Kidney (tissue), 14 donors: Measurements from ENCODE around the gene SPTBN1. TPM values are rescaled to one million over a fixed set of nuclear protein-coding genes. Genes with fewer than 3 reads are reported as not detected.

Experiments used
- DNase-seq, 5 donors: peaks; one replicate each; pipeline ENCODE4 v3.0.0-alpha.2; 2013 to 2020
- FAIRE-seq: peaks from 2 replicates; lab custom pipeline; 2012; peaks lifted over from hg19 to GRCh38; lab: Jason Lieb, UNC
- H3K27ac ChIP-seq, 2 donors: one replicate each; pipeline ENCODE4 v1.7.0; 2013; ENCODE audit warnings: low read depth in 2 of 2, low read length in 2 of 2, inconsistent platforms in 1 of 2
- H3K27me3 ChIP-seq: one replicate; pipeline ENCODE4 v1.7.1; 2013; ENCODE audit warnings: low read length, inconsistent platforms; ENCODE audit not compliant: control insufficient read depth, insufficient read depth
- H3K36me3 ChIP-seq, 3 donors: one replicate each; pipeline versions ENCODE4 v1.7.0 to v1.7.1; 2013; ENCODE audit warnings: low read length in 3 of 3, control low read depth in 1 of 3, inconsistent platforms in 1 of 3; ENCODE audit not compliant: insufficient read depth in 3 of 3, control insufficient read depth in 2 of 3
- H3K4me1 ChIP-seq, 3 donors: one replicate each; pipeline versions ENCODE4 v1.7.0 to v1.7.1; 2013; ENCODE audit warnings: low read length in 3 of 3, inconsistent platforms in 1 of 3, low read depth in 1 of 3; ENCODE audit not compliant: control insufficient read depth in 2 of 3, insufficient read depth in 2 of 3
- H3K4me3 ChIP-seq, 3 donors: one replicate each; pipeline versions ENCODE4 v1.7.0 to v1.8.1; 2013; ENCODE audit warnings: low read length in 3 of 3, control low read depth in 1 of 3, inconsistent platforms in 1 of 3
- H3K9ac ChIP-seq, 3 donors: one replicate each; pipeline versions ENCODE4 v1.7.0 to v1.7.1; 2013; ENCODE audit warnings: low read length in 3 of 3, control low read depth in 1 of 3, inconsistent platforms in 1 of 3
- H3K9me3 ChIP-seq, 3 donors: one replicate each; pipeline versions ENCODE4 v1.7.0 to v1.7.1; 2013; ENCODE audit warnings: low read length in 3 of 3, control low read depth in 1 of 3, inconsistent platforms in 1 of 3; ENCODE audit not compliant: control insufficient read depth in 2 of 3, insufficient read depth in 1 of 3
- intact Hi-C: fragments of 100-400 bp; cut with DNase I; formaldehyde crosslinking; loops from one replicate; pipeline ENCODE4 v1.11.1; 2022
- polyA plus RNA-seq: library from polyadenylated mRNA; stranded (reverse); fragments of 350-450 nt; fragmentation: Illumina TruSeq; extraction: RNeasy Lipid Tissue Mini Kit (QIAGEN cat#74804); gene quantifications from one replicate; pipeline ENCODE4 v1.2.3, GENCODE V29; 2014; ENCODE audit warnings: low read depth, low replicate concordance; ENCODE audit not compliant: insufficient read depth
- total RNA-seq: library from RNA; stranded (reverse); fragmentation: NEBNext Ultra II Directional; extraction: Animal tissue kit (Norgen Biotek cat#: 25700); gene quantifications from one replicate; pipeline ENCODE4 v1.2.1, GENCODE V29; 2021
- TF ChIP-seq, protein P1 (sequence below): IDR thresholded peaks from 3 replicates; pipeline ENCODE4 v1.5.1; 2012; ENCODE audit warnings: mild to moderate bottlenecking, moderate library complexity, borderline replicate concordance; ENCODE audit not compliant: insufficient read depth; ENCODE audit errors: extremely low read depth
- donor health status: control.
- donor health status: control.
- donor health status: control.
- donor health status: control.
- donor health status: control.
- donor health status: DM: yes; HTN: yes; CAD: no.
- donor health status: Normal renal cell carcinoma (clear cell type).

The SPTBN1 gene
- total and polyA plus RNA-seq, 2 donors from 2014 or later: 93.2 to 313 TPM

- H3K9me3 ChIP-seq: no peaks in the 10 kb centered on the region
- TF ChIP-seq, protein P1, sequence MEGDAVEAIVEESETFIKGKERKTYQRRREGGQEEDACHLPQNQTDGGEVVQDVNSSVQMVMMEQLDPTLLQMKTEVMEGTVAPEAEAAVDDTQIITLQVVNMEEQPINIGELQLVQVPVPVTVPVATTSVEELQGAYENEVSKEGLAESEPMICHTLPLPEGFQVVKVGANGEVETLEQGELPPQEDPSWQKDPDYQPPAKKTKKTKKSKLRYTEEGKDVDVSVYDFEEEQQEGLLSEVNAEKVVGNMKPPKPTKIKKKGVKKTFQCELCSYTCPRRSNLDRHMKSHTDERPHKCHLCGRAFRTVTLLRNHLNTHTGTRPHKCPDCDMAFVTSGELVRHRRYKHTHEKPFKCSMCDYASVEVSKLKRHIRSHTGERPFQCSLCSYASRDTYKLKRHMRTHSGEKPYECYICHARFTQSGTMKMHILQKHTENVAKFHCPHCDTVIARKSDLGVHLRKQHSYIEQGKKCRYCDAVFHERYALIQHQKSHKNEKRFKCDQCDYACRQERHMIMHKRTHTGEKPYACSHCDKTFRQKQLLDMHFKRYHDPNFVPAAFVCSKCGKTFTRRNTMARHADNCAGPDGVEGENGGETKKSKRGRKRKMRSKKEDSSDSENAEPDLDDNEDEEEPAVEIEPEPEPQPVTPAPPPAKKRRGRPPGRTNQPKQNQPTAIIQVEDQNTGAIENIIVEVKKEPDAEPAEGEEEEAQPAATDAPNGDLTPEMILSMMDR: no peak
- no peak overlapping the region for H3K4me3 ChIP-seq
- no peak for DNase-seq
- intact Hi-C loops: no loop called here
- FAIRE-seq: no peak
- H3K4me1 ChIP-seq: peaks cover 0 to 2% (median 0%) of the 10 kb centered on the region in 3 donors
- no peaks in the 10 kb centered on the region for H3K36me3 ChIP-seq
- no peak overlapping the region for H3K27ac ChIP-seq
- no peaks in the 10 kb centered on the region for H3K27me3 ChIP-seq
- H3K9ac ChIP-seq: no peak overlapping the region
Observed at GRCh38 chr2:54419855-54420523, 36.1 kb upstream of the SPTBN1 start.

DNA sequence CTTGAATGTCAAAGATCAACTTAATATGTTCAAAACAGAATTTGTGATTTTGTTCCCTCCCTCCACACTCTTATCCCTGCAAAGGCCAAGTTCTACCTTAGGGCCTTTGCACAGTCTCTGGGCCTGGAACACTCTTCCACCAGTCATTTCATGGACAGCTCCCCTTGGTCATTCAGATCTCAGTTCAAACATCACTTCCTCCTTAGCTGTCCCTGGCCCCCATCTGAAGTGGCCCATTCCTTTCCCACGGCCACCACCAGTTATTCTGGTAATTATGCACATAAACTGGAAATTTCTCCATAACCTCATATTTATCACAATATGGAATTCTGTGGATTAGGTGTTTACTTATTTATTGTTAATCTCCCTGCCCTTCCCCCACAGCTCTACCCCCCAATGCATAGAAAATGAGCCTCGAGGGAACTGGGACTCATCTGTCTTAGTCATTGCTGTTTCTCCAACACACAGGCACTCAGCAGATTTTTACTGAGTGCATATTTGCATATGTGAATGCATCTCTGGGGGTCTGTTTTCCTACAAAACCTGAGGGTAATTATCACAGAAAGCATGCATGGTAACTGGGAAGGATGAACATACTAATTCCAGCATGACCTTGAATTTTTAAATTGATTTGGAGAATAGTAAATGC lies 35.5 kb upstream of the SPTBN1 start:
- FAIRE-seq (no peak), DNase-seq (no peak)
- no peak overlapping the region for H3K4me3 ChIP-seq
- intact Hi-C loops: no loop called here
- H3K9me3 ChIP-seq: no peaks in the 10 kb centered on the region
- no peak overlapping the region for H3K9ac ChIP-seq
- H3K36me3 ChIP-seq: no peaks in the 10 kb centered on the region
- H3K4me1 ChIP-seq: peaks cover 0 to 2% (median 0%) of the 10 kb centered on the region in 3 donors
- TF ChIP-seq, protein P1: no peak
- H3K27me3 ChIP-seq: no peaks in the 10 kb centered on the region
- H3K27ac ChIP-seq: no peak overlapping the region

GRCh38 chr2:54422072-54422581 lies 34.0 kb upstream of the SPTBN1 start:
- no peak for DNase-seq
- no peak overlapping the region for H3K4me3 ChIP-seq
- H3K27ac ChIP-seq: no peak overlapping the region
- intact Hi-C loops: no loop called here
- TF ChIP-seq, protein P1: no peak
- FAIRE-seq: no peak
- no peak overlapping the region for H3K9ac ChIP-seq
- no peaks in the 10 kb centered on the region for H3K36me3 ChIP-seq
- H3K4me1 ChIP-seq: no peaks in the 10 kb centered on the region
- H3K9me3 ChIP-seq: no peaks in the 10 kb centered on the region
- no peaks in the 10 kb centered on the region for H3K27me3 ChIP-seq
